Measurements from ENCODE around the gene FIBIN.
"Not testable (repeated sequence)": the region's sequence is repeated elsewhere in the genome, so short reads cannot be mapped to it uniquely, and the experiment has no call there.

DNA sequence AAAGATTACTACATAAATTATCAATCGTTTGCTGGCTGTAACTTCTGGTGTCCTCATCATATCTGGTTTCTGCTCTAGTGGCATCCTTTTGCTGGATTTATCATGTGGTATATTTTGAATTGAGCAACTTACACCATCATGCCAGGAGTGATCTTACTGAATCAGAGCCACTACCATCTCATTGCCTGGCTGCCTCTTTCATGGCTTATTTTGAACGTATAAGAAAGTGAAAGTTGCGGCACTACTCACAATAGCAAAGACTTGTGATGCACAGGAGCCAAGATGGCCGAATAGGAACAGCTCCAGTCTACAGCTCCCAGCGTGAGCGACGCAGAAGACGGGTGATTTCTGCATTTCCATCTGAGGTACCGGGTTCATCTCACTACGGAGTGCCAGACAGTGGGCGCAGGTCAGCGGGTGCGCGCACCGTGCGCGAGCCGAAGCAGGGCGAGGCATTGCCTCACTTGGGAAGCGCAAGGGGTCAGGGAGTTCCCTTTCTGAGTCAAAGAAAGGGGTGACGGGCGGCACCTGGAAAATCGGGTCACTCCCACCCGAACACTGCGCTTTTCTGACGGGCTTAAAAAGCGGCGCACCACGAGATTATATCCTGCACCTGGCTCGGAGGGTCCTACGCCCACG lies 28.9 kb upstream of the FIBIN start:
- TF ChIP-seq, protein P1, sequence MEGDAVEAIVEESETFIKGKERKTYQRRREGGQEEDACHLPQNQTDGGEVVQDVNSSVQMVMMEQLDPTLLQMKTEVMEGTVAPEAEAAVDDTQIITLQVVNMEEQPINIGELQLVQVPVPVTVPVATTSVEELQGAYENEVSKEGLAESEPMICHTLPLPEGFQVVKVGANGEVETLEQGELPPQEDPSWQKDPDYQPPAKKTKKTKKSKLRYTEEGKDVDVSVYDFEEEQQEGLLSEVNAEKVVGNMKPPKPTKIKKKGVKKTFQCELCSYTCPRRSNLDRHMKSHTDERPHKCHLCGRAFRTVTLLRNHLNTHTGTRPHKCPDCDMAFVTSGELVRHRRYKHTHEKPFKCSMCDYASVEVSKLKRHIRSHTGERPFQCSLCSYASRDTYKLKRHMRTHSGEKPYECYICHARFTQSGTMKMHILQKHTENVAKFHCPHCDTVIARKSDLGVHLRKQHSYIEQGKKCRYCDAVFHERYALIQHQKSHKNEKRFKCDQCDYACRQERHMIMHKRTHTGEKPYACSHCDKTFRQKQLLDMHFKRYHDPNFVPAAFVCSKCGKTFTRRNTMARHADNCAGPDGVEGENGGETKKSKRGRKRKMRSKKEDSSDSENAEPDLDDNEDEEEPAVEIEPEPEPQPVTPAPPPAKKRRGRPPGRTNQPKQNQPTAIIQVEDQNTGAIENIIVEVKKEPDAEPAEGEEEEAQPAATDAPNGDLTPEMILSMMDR (IDR thresholded peaks at IDR 0.05; ENCODE audit: low read depth, low read length, missing input control): not testable (repeated sequence)
- TF ChIP-seq, protein P2, sequence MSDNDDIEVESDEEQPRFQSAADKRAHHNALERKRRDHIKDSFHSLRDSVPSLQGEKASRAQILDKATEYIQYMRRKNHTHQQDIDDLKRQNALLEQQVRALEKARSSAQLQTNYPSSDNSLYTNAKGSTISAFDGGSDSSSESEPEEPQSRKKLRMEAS (IDR thresholded peaks at IDR 0.05): not testable (repeated sequence)
- TF ChIP-seq GABPA (IDR thresholded peaks at IDR 0.05 in 1 of 2, conservative IDR thresholded peaks at IDR 0.05 in 1 of 2); TAF1 (conservative IDR thresholded peaks at IDR 0.05); SP1 (IDR thresholded peaks at IDR 0.05): not testable (repeated sequence)
- TF ChIP-seq, protein P3, sequence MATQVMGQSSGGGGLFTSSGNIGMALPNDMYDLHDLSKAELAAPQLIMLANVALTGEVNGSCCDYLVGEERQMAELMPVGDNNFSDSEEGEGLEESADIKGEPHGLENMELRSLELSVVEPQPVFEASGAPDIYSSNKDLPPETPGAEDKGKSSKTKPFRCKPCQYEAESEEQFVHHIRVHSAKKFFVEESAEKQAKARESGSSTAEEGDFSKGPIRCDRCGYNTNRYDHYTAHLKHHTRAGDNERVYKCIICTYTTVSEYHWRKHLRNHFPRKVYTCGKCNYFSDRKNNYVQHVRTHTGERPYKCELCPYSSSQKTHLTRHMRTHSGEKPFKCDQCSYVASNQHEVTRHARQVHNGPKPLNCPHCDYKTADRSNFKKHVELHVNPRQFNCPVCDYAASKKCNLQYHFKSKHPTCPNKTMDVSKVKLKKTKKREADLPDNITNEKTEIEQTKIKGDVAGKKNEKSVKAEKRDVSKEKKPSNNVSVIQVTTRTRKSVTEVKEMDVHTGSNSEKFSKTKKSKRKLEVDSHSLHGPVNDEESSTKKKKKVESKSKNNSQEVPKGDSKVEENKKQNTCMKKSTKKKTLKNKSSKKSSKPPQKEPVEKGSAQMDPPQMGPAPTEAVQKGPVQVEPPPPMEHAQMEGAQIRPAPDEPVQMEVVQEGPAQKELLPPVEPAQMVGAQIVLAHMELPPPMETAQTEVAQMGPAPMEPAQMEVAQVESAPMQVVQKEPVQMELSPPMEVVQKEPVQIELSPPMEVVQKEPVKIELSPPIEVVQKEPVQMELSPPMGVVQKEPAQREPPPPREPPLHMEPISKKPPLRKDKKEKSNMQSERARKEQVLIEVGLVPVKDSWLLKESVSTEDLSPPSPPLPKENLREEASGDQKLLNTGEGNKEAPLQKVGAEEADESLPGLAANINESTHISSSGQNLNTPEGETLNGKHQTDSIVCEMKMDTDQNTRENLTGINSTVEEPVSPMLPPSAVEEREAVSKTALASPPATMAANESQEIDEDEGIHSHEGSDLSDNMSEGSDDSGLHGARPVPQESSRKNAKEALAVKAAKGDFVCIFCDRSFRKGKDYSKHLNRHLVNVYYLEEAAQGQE (IDR thresholded peaks at IDR 0.05): not testable (repeated sequence)

All from liver (tissue), 3 donors.